Ishikawa (cell line): ENCODE measurements around the gene PAM16.

Experiments used
- CEBPB ChIP-seq: IDR thresholded peaks from 2 replicates; pipeline ENCODE4 v1.6.1; 2012
- CREB1 ChIP-seq: IDR thresholded peaks from 2 replicates; pipeline ENCODE4 v1.6.1; 2012; ENCODE audit warnings: low read depth
- EGR1 ChIP-seq: IDR thresholded peaks from 2 replicates; pipeline ENCODE4 v1.6.1; 2012
- EP300 ChIP-seq: IDR thresholded peaks from 2 replicates; pipeline ENCODE4 v1.6.1; 2012; ENCODE audit warnings: borderline replicate concordance
- FOXM1 ChIP-seq: IDR thresholded peaks from 2 replicates; pipeline ENCODE4 v1.6.1; 2012; ENCODE audit warnings: low read depth, borderline replicate concordance
- MAX ChIP-seq: IDR thresholded peaks from 2 replicates; pipeline ENCODE4 v1.6.1; 2012
- NFIC ChIP-seq: IDR thresholded peaks from 2 replicates; pipeline ENCODE4 v1.6.1; 2012
- RAD21 ChIP-seq: IDR thresholded peaks from 2 replicates; pipeline ENCODE4 v1.6.1; 2012; ENCODE audit warnings: low read depth
- REST ChIP-seq: IDR thresholded peaks from 2 replicates; pipeline ENCODE4 v1.6.1; 2012; ENCODE audit warnings: low read depth, mild to moderate bottlenecking
- TAF1 ChIP-seq: IDR thresholded peaks from 2 replicates; pipeline ENCODE4 v1.6.1; 2012; ENCODE audit warnings: low read depth, mild to moderate bottlenecking
- TCF12 ChIP-seq: IDR thresholded peaks from 2 replicates; pipeline ENCODE4 v1.6.1; 2012; ENCODE audit warnings: low read depth
- TEAD4 ChIP-seq: IDR thresholded peaks from 2 replicates; pipeline ENCODE4 v1.6.1; 2012
- USF1 ChIP-seq: IDR thresholded peaks from 2 replicates; pipeline ENCODE4 v1.6.1; 2012
- YY1 ChIP-seq: IDR thresholded peaks from 2 replicates; pipeline ENCODE4 v1.6.1; 2012; ENCODE audit warnings: low read depth
- ZBTB7A ChIP-seq: IDR thresholded peaks from 2 replicates; pipeline ENCODE4 v1.6.1; 2012; ENCODE audit warnings: low read depth

The PAM16 gene

GRCh38 chr16:4376126-4376892, 25.2 kb upstream of the PAM16 start:
- TF ChIP-seq TCF12 (peak; percentile 59), ZBTB7A (peak; percentile 74; the same call in 1 of the 2 replicates), MAX (peak; percentile 44; the same call in 1 of the 2 replicates), EP300 (peak; percentile 55; the same call in 1 of the 2 replicates), NFIC (peak; percentile 93), RAD21 (no peak; the same call in 1 of the 2 replicates)

- TF ChIP-seq TCF12 (no peak), RAD21 (no peak), USF1 (no peak), TAF1 (no peak), YY1 (no peak), CEBPB (no peak), FOXM1 (no peak), ZBTB7A (no peak), EGR1 (no peak), MAX (no peak), NFIC (no peak), EP300 (no peak), REST (no peak), CREB1 (no peak), TEAD4 (no peak)
Observed at GRCh38 chr16:4375717-4376116, 24.6 kb upstream of the PAM16 start.

- TF ChIP-seq FOXM1 (peak; percentile 25; the same call in 1 of the 2 replicates), CEBPB (no peak), MAX (peak; percentile 77), CREB1 (no peak), TCF12 (peak; percentile 15; the same call in 1 of the 2 replicates), EGR1 (peak; percentile 77), ZBTB7A (no peak), EP300 (peak; percentile 32; the same call in 1 of the 2 replicates), TEAD4 (peak; percentile 77), TAF1 (no peak), USF1 (peak; percentile 46), NFIC (peak; percentile 75), REST (no peak), YY1 (no peak), RAD21 (no peak)
Observed at GRCh38 chr16:4373909-4374742, 23.0 kb upstream of the PAM16 start.

- TF ChIP-seq EP300 (no peak), NFIC (peak; percentile 36; the same call in 1 of the 2 replicates)
Observed at GRCh38 chr16:4373356-4373908, 22.3 kb upstream of the PAM16 start.
